ENCODE measurements around the gene CARD18.
"Not testable (repeated sequence)": the region's sequence is repeated elsewhere in the genome, so short reads cannot be mapped to it uniquely, and the experiment has no call there.

The CARD18 gene

GRCh38 chr11:105103336-105103735 is 36.2 kb downstream of the CARD18 start:
- H3K4me3 ChIP-seq (ENCODE audit: low read depth, low read length): no peak overlapping the region
- H3K4me1 ChIP-seq (ENCODE audit: control insufficient read depth, insufficient read depth, low read length): no peaks in the 10 kb centered on the region
- no peak overlapping the region for H3K9ac ChIP-seq (ENCODE audit: low read depth, low read length)
- H3K36me3 ChIP-seq (ENCODE audit: control insufficient read depth, insufficient read depth, low read length): no peaks in the 10 kb centered on the region
- no peaks in the 10 kb centered on the region for H3K27me3 ChIP-seq (ENCODE audit: control insufficient read depth, insufficient read depth, low read length)
- no peaks in the 10 kb centered on the region for H3K9me3 ChIP-seq (ENCODE audit: control insufficient read depth, insufficient read depth, low read length)

- not testable (repeated sequence) for H3K27me3 ChIP-seq (ENCODE audit: control insufficient read depth, insufficient read depth, low read length); H3K36me3 ChIP-seq (ENCODE audit: control insufficient read depth, insufficient read depth, low read length); H3K4me1 ChIP-seq (ENCODE audit: control insufficient read depth, insufficient read depth, low read length); H3K9me3 ChIP-seq (ENCODE audit: control insufficient read depth, insufficient read depth, low read length); H3K9ac ChIP-seq (ENCODE audit: low read depth, low read length); H3K4me3 ChIP-seq (ENCODE audit: low read depth, low read length)
These were observed 37.4 kb downstream of the CARD18 start for GRCh38 chr11:105102079-105102581.

- H3K4me1 ChIP-seq (ENCODE audit: control insufficient read depth, insufficient read depth, low read length): no peaks in the 10 kb centered on the region
- no peak overlapping the region for H3K9ac ChIP-seq (ENCODE audit: low read depth, low read length)
- H3K9me3 ChIP-seq (ENCODE audit: control insufficient read depth, insufficient read depth, low read length): no peaks in the 10 kb centered on the region
- no peaks in the 10 kb centered on the region for H3K27me3 ChIP-seq (ENCODE audit: control insufficient read depth, insufficient read depth, low read length)
- no peak overlapping the region for H3K4me3 ChIP-seq (ENCODE audit: low read depth, low read length)
- no peaks in the 10 kb centered on the region for H3K36me3 ChIP-seq (ENCODE audit: control insufficient read depth, insufficient read depth, low read length)
These were observed 38.5 kb downstream of the CARD18 start for GRCh38 chr11:105100981-105101630.

- Histone ChIP-seq H3K27me3 (ENCODE audit: control insufficient read depth, insufficient read depth, low read length) (no peaks in the 10 kb centered on the region), H3K9me3 (ENCODE audit: control insufficient read depth, insufficient read depth, low read length) (no peaks in the 10 kb centered on the region), H3K9ac (ENCODE audit: low read depth, low read length) (no peak overlapping the region), H3K4me3 (ENCODE audit: low read depth, low read length) (no peak overlapping the region), H3K36me3 (ENCODE audit: control insufficient read depth, insufficient read depth, low read length) (no peaks in the 10 kb centered on the region), H3K4me1 (ENCODE audit: control insufficient read depth, insufficient read depth, low read length) (no peaks in the 10 kb centered on the region)
These were observed 39.4 kb downstream of the CARD18 start for GRCh38 chr11:105100206-105100605.

GRCh38 chr11:105099594-105099993 is 40.0 kb downstream of the CARD18 start:
- not testable (repeated sequence) for H3K4me1 ChIP-seq (ENCODE audit: control insufficient read depth, insufficient read depth, low read length); H3K9ac ChIP-seq (ENCODE audit: low read depth, low read length); H3K9me3 ChIP-seq (ENCODE audit: control insufficient read depth, insufficient read depth, low read length); H3K4me3 ChIP-seq (ENCODE audit: low read depth, low read length); H3K27me3 ChIP-seq (ENCODE audit: control insufficient read depth, insufficient read depth, low read length); H3K36me3 ChIP-seq (ENCODE audit: control insufficient read depth, insufficient read depth, low read length)

GRCh38 chr11:105092256-105093239 is 47.0 kb downstream of the CARD18 start:
- Histone ChIP-seq H3K9ac (ENCODE audit: low read depth, low read length) (no peak overlapping the region), H3K4me1 (ENCODE audit: control insufficient read depth, insufficient read depth, low read length) (no peaks in the 10 kb centered on the region), H3K4me3 (ENCODE audit: low read depth, low read length) (no peak overlapping the region), H3K36me3 (ENCODE audit: control insufficient read depth, insufficient read depth, low read length) (no peaks in the 10 kb centered on the region), H3K9me3 (ENCODE audit: control insufficient read depth, insufficient read depth, low read length) (no peaks in the 10 kb centered on the region), H3K27me3 (ENCODE audit: control insufficient read depth, insufficient read depth, low read length) (no peaks in the 10 kb centered on the region)

All from iPS-15b (cell line).